GM19372 (cell line): Measurements from ENCODE around the gene SIM1.
"Not testable (repeated sequence)": the region's sequence is repeated elsewhere in the genome, so short reads cannot be mapped to it uniquely, and the experiment has no call there.

ENCODE experiments used
- ATAC-seq: cut with Tn5 transposase; IDR thresholded peaks from one replicate; pipeline ENCODE4 v1.9.1; 2021; ENCODE audit warnings: mild to moderate bottlenecking, low read depth, moderate library complexity; ENCODE audit not compliant: unreplicated experiment

The SIM1 gene

DNA sequence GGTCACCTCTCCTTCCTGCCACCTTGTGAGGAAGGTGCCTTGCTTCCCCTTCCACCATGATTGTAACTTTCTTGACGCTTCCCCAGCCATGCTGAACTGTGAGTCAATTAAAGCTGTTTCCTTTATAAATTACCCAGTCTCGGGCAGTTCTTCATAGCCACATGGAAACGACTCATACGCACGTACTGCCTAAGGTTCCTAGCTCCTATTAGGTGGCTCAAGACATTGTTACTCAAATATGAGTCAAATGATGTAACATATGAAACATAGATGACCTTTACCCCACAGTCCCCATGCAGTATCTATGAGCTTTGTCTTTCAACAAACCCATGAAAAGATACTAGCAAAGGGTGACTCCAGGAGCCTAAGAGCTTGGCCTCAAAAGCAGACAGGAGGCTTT is 98.3 kb downstream of the SIM1 start:
- no peak for ATAC-seq

DNA sequence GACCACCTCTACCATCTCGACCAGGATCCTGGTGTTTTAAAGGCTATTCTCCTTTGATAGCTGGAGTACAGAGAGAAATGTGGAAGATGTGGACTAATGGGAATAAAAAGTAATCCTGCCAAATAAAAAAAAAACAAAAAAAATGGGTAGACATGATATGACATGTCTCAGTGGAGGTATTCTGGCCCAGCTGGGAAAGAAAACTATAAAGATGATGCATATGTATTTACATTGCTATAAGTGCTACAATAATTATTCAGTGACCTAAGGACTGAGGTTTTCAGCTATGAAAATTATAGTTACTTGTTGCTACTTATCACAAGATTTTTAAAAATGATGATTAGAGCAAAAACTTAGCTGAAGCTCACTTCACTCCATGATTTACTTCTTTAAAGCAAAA is 101.1 kb downstream of the SIM1 start:
- no peak for ATAC-seq

DNA sequence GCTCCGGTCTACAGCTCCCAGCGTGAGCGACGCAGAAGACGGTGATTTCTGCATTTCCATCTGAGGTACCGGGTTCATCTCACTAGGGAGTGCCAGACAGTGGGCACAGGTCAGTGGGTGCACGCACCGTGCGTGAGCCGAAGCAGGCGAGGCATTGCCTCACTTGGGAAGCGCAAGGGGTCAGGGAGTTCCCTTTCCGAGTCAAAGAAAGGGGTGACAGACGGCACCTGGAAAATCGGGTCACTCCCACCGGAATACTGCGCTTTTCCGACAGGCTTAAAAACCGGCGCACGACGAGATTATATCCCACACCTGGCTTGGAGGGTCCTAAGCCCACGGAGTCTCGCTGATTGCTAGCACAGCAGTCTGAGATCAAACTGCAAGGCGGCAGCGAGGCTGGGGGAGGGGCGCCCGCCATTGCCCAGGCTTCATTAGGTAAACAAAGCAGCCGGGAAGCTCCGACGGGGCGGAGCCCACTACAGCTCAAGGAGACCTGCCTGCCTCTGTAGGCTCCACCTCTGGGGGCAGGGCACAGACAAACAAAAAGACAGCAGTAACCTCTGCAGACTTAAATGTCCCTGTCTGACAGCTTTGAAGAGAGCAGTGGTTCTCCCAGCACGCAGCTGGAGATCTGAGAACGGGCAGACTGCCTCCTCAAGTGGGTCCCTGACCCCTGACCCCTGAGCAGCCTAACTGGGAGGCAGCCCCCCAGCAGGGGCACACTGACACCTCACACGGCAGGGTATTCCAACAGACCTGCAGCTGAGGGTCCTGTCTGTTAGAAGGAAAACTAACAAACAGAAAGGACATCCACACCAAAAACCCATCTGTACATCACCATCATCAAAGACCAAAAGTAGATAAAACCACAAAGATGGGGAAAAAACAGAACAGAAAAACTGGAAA is 109.7 kb downstream of the SIM1 start:
- ATAC-seq, result not testable (repeated sequence)

DNA sequence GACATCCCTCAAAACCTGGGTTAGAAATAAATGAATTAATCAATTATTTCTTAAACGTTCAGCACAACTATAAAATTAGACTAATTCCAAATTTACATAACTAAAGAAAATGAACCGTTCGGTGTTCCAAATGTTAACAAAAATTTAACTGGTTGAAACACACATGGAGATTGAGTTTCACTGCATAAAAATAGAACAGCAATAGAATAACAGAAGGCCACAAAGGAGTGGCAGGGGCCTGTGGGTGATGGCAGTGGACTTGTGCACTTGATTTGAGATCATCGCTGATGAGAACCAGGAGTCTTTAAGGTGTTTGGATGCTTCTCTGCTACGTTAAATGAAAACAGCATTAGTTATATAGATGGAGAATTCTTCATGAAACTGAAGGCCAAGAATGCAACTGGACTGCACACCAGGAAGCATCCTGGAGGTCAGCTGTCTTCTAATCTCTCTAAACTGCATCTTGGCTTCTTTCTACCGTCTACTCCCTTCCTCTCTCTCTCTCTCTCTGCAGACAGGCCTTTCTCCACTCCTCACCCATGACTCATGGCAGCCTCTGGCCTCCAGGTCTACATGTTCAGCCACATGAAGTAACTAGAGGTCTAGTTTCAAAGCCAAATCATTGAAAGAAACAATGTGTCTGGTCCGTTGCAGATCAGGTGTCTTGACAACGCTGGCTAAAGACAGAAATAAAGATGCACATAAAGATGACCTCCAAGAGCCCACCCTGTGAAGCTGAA is 111.3 kb downstream of the SIM1 start:
- ATAC-seq, result no peak

DNA sequence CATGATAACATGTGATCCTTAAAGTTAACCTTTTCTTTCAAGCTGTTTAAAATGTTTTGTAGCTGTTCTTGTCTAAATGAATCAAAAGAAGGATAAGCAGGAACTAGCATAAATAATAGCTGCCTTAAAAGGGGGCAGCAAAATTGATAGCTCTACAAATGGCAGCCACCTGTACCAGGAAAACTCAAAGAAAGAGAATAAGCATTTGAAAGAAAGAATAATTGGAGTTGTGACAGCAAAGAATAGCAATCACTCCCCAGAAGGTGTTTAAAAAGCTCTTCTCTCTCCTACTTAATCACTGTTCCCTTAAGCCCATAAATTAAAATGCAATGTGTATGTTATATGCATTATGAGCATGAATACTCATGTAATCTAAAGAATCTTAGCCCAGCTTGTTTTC is 114.6 kb downstream of the SIM1 start:
- no peak for ATAC-seq

DNA sequence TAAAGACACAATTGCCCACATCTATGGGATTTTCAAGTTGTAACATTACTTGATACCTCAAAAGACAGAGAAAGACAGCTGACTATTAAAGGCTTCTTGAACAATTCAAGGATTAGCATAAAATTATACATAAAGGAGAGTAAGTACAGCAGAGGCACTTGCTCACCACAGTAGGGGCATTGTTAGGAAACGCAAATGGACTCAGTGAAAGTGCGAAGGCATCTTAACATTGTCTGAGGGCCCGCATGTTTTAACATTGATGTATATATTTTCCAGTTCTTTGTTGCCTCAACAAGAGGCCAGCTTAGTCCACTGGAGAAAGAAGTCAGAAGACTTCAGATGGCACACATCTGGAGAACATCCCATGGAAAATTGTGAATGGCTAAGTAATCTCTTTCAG is 115.4 kb downstream of the SIM1 start:
- no peak for ATAC-seq

DNA sequence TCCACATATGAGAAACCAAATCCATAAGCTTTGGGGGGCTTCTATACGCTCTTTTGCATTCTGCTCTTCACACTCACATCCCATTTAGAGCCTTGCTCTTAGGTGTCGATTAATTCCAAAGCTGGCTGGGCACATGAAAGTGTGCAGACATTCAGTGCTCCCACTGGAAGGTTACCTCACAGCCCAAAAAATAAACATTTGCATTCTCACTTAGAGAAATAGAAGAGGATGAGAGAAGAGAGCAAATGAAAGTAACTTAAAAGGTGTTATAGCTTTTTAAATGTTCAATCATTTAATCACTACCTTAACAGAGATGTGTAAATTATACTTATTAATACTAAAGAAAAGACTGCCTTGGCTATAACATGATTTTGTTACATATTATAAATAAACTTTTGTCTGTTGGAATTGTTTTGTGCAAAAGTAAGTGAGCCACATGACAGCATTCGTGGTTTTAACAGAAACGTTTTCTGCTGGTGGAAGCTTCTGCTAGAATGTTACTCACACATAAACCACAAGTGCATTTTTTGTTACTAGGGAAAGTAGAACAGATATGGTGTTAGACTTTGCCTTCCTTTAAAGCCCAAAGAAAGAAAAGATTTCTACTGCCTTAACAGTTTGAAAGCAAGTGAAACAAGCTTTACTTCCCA is 116.7 kb downstream of the SIM1 start:
- no peak for ATAC-seq

DNA sequence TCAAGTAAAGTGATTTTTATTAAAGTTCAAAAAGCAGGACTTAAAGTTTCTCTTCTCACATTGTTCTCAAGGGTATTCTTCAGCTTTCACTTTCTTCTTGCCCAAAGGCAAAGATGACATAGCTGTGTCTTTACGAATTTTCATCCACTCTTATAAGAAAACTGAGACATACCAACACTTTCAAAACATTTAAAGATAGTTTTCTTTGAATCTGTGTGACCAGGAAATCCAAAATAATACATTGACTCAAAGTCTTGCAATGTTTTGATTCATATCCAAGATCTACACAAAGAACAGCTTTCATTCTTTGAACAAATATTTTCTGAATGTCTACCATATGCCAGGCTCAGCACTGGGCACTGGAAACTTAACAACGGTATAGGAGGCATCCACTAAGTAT is 117.9 kb downstream of the SIM1 start:
- ATAC-seq, result no peak

DNA sequence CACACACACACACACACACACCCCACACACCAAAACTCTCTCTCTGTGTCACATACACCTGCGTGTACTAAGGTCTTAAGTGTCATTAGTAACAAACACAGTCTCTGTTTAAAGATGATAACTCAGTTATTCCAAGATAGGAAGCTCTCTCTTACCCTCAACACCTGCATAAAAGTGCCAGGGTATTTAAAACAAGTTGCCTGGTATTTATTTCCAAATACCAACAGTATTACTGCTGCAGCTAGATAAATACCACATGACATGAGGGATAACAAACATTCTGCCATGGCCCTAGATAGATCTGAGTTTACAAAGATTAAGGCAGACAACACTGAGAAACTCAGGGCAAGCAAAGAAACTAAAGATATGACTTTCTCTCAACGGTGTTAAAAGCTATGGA is 118.5 kb downstream of the SIM1 start:
- no peak for ATAC-seq

DNA sequence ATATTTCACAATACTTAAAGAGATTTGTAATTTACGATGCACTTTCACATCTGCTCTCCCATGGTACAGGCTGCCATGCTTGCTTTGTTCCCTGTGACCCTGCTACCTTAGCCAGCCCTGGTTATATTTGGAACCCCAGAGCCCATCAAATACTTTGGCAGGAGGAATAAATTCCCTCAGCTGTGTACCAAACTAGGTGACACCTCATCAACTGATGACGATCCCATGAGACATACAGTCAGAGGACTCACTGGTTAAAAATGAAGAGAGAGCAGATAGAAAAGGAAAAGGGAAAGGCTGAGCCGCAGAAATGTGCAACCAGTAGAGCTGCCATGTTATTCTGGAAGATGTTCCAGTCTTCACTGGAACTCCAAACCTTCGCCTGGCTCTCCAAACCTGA is 120.0 kb downstream of the SIM1 start:
- ATAC-seq, result no peak

DNA sequence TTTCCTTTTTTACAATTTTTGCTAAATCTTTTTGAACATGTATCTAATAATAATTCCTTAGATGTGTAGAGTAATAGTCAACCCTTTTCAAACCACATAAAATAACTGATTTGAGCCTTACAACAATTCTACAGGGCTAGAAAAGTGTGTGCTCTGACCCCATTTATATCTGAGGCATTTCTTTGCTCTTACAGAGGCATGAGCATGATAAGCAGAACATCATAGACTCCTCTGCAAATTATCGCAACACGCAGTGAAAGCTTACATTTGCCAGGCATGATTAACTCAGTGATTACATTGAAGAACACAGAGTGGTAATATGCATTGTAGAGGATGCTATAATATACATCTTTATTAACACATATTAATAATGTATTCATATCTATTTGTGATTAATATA is 120.4 kb downstream of the SIM1 start:
- no peak for ATAC-seq

DNA sequence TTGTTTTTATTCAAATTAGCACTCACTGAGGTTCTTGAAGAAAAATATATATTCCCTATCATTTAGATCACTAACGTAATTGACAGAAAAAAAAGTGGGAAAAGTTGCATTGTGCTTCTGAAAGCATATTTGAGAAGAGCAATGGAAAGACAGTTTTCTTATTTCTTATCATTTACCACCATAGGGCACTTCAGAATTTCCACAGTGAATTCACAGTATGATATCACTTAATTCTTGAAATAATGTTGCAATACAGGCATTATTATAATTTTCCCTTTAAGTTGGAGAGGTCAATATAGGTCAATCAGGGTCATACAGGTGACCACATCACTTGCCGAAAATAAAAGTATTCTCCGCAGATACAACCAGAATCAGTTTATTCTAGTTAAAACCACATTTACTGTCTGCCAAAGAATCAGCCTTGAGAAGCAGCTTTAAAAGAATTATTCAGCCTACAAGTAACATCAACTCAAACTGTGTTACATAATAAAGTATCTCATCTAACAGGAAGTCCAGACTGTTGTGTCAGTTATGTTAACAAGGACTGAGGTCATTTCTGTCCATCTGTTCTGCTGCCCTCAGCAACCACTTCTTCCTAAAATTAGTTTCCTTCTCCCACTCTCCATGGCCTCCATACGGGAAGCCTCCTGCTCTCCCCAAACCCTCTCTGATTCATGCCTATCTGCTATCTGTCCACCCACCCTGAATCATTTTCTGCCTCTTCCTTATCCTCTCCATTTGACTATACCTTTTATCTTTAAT is 121.2 kb downstream of the SIM1 start:
- no peak for ATAC-seq

DNA sequence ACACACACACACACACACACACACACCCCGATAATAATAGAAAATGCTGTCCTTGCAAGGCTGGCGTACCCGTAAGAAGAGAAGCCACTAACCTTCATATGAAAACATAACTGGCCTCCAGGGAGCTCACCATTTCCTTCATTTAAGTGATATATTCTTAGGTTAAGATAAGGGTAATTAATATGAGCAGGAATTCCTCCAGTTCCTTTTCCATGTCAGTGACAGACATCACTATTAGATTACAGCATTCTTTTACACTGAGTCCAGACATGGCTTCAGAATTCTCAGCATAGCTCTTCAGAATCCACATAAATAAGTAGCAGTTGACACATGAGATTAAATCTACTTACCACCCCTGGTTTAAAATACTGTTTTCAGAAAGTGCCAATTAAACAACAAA is 121.9 kb downstream of the SIM1 start:
- ATAC-seq, result no peak

DNA sequence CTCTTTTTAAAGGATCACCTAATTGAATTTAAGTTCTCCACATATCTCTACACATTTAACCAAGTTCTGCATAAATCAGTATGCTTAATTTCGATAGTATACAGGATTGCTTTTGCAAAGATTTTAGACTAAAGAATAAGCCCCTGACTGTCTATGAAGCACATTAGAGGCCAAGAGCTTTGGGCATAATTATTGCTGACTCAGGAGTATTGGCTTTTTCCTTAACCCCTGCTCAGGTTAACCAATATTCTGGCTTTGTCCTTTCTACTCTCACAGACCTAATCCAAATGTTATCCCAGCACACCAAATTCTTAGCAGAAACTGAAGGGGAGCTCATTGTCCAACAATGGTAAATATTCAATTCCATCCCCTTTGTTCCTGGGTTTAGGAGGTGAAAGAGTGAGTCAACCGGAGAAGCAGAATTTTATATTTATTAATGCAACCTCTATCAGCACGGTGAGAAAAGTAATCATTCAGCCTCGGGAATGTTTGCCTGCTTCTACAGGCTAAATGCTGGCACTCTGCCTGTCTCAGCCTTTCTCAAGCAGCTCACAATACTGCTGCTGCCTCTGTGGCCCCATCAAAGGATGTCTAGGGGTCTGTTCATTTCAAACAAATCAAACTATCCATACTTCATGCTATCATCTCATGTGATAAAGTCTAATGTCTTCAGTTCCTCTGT is 125.0 kb downstream of the SIM1 start:
- ATAC-seq, result no peak

DNA sequence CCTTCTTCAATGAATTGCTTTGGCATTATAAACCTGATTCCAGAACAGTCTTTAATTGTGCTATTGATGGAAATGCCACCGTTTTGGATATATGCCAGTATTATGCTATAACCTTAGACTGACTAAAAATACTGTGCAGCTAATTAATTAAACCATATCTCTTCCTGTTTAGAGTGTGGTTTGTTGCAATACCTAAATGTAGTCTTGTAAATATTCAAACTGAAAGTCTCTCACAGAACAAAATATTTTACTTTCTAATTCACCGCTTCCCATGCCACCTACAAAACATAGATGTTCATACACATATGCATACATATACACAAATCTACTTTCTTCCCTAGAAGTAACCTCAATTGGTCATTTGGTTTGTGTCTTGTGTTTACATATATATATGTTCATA is 126.6 kb downstream of the SIM1 start:
- ATAC-seq, result no peak

DNA sequence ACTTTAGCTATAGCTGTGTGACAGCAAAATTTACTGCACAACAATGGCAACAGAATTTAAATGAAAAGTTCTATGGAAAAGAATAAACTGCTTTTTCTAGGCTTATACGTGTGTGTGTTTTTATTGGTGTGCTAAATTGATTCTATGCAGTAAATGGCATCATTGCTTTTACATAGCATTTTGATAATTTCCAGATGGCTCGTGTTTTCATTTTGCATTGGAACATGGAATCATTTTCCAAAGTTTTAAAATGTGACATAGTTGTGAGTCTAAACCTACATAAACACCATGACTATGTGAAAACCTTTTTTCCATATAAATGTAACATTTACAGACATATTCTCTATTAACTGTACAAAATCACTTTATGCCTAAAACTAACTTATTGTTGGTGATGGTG is 127.8 kb downstream of the SIM1 start:
- ATAC-seq, result no peak

DNA sequence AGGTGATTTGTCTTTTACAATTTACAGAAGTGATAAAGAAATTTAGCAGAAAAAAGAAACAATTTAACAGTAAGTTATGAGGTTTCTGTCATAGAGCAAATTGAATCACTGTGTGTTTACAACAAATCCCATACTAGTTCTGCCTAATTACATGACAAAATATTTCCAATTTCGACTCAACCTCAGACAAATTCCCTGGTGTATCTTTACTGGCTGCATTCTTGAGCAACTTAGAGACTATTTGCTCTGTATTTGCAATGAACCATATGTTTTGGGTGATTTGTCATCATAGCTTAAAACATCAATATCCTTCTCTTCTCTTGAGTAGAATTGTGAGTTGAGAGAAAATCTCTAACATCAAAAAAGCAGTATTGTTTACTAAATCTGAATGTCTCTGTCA is 128.7 kb downstream of the SIM1 start:
- no peak for ATAC-seq
